Measurements from ENCODE around the gene FUT7. TPM values are rescaled to one million over a fixed set of nuclear protein-coding genes. Genes with fewer than 3 reads are reported as not detected.

The FUT7 gene
- total RNA-seq, 1 experiment from 2014 or later, result not detected

DNA sequence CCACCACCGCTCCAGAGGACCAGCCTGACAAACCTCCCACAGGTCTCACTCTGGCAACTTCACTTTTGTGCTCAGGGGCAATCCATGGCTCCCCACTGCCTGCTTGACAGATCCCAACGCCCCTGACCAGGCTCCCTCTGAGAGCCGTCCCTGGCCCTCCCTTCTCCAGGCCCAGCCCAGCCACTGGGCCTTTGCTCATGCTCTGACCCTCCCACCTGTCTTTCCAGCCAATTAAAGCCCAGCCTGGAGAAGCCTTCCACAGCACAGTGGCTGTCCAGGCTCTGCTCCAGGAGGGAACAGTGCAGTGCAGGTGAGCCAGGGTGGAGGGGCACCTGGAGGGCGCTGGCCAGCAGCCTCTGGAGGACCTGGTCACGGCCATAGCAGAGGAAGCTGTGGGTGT lies 18.7 kb upstream of the FUT7 start:
- no peak overlapping the region for H3K18ac ChIP-seq (ENCODE audit: insufficient read length, low read depth, low read length)
- H4K91ac ChIP-seq (ENCODE audit: insufficient read length, low read depth, low read length), result no peak overlapping the region
- H3K14ac ChIP-seq (ENCODE audit: insufficient read depth, low read length), result no peak overlapping the region
- no peak overlapping the region for H2BK12ac ChIP-seq (ENCODE audit: insufficient read length, low read depth, low read length)
- peaks cover 10% of the 10 kb centered on the region for H3K23me2 ChIP-seq (ENCODE audit: insufficient read length, low read depth, low read length, poor library complexity, severe bottlenecking)
- H3K27ac Mint-ChIP-seq, result no peak overlapping the region
- no peaks in the 10 kb centered on the region for H3K9me3 Mint-ChIP-seq
- no peak overlapping the region for H3K4me2 ChIP-seq (ENCODE audit: insufficient read depth, insufficient read length, low read length)
- H2BK15ac ChIP-seq (ENCODE audit: low read depth, low read length), result no peak overlapping the region
- H3K9me3 ChIP-seq (ENCODE audit: control insufficient read depth, low read depth, low read length), result no peaks in the 10 kb centered on the region
- H3K23ac ChIP-seq (ENCODE audit: insufficient read length, low read depth, low read length), result no peak overlapping the region
- H3K36me3 Mint-ChIP-seq (ENCODE audit: insufficient read depth in 1 of 3, low read depth in 3 of 3), result no peaks in the 10 kb centered on the region
- peaks cover 7% of the 10 kb centered on the region; the same call in 1 of the 2 replicates for H3K27me3 ChIP-seq (ENCODE audit: insufficient read depth, low read length)
- H4K5ac ChIP-seq (ENCODE audit: insufficient read length, low read depth, low read length), result no peak overlapping the region
- H3K9ac ChIP-seq (ENCODE audit: extremely low read depth, insufficient read length, low read length), result no peak overlapping the region
- no peak overlapping the region for H2BK20ac ChIP-seq (ENCODE audit: low read depth, low read length, poor library complexity, severe bottlenecking)
- no peak overlapping the region for H4K8ac ChIP-seq (replicated peaks; ENCODE audit: insufficient read length, low read depth, low read length)
- WGBS (ENCODE audit: extremely low coverage, insufficient read length, low lambda C conversion rate), result no CpG with 5 or more reads among the region's 5 CpGs
- H2AFZ ChIP-seq (ENCODE audit: low read length), result no peak overlapping the region
- H3K27ac ChIP-seq (ENCODE audit: insufficient read length, low read depth, low read length), result no peak overlapping the region
- H2BK5ac ChIP-seq (ENCODE audit: insufficient read length, low read length), result no peak overlapping the region
- peaks cover 69% of the 10 kb centered on the region for H3K27me3 Mint-ChIP-seq (ENCODE audit: low read depth)
- no peak overlapping the region for H2AK5ac ChIP-seq (ENCODE audit: insufficient read length, low read length)
- H3K4ac ChIP-seq (ENCODE audit: low read depth, low read length), result no peak overlapping the region
- H3K56ac ChIP-seq (ENCODE audit: insufficient read length, low read depth, low read length), result no peak overlapping the region
- no peak overlapping the region for H2BK120ac ChIP-seq (ENCODE audit: low read depth, low read length, poor library complexity, severe bottlenecking)
- no peak overlapping the region; a peak in 1 of 5 replicates for H3K4me3 Mint-ChIP-seq
- no peaks in the 10 kb centered on the region for H3K79me1 ChIP-seq (ENCODE audit: insufficient read depth, low read depth, low read length, poor library complexity, severe bottlenecking)
- no peaks in the 10 kb centered on the region for H4K20me1 ChIP-seq (ENCODE audit: control insufficient read depth, insufficient read depth, insufficient read length)
- DNase-seq, result no peak
- no peak overlapping the region for H3T11ph ChIP-seq (ENCODE audit: low read length)
- H3K4me1 ChIP-seq (ENCODE audit: insufficient read depth, low read length), result no peaks in the 10 kb centered on the region
- TF ChIP-seq, protein P1, sequence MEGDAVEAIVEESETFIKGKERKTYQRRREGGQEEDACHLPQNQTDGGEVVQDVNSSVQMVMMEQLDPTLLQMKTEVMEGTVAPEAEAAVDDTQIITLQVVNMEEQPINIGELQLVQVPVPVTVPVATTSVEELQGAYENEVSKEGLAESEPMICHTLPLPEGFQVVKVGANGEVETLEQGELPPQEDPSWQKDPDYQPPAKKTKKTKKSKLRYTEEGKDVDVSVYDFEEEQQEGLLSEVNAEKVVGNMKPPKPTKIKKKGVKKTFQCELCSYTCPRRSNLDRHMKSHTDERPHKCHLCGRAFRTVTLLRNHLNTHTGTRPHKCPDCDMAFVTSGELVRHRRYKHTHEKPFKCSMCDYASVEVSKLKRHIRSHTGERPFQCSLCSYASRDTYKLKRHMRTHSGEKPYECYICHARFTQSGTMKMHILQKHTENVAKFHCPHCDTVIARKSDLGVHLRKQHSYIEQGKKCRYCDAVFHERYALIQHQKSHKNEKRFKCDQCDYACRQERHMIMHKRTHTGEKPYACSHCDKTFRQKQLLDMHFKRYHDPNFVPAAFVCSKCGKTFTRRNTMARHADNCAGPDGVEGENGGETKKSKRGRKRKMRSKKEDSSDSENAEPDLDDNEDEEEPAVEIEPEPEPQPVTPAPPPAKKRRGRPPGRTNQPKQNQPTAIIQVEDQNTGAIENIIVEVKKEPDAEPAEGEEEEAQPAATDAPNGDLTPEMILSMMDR (conservative IDR thresholded peaks at IDR 0.05), result no peak
- peaks cover 2 to 8% of the 10 kb centered on the region in 2 experiments for H3K4me1 Mint-ChIP-seq
- no peaks in the 10 kb centered on the region for H3K79me2 ChIP-seq (ENCODE audit: insufficient read depth, low read length)

Data from H9 (cell line).